Measurements from ENCODE around the gene ADGRL3.
A peak's percentile ranks its signal among the peaks of the same experiment; 100 is the strongest.

The ADGRL3 gene

GRCh38 chr4:61571761-61572559 lies 371.8 kb downstream of the ADGRL3 start:
- no peak for DNase-seq

- DNase-seq: no peak
Measured at GRCh38 chr4:61575796-61576195, 375.7 kb downstream of the ADGRL3 start.

- no peak for DNase-seq
Measured at GRCh38 chr4:61579786-61580185, 379.7 kb downstream of the ADGRL3 start.

- DNase-seq: no peak
Measured at GRCh38 chr4:61580721-61581377, 380.7 kb downstream of the ADGRL3 start.

- DNase-seq: no peak
Measured at GRCh38 chr4:61583696-61584095, 383.6 kb downstream of the ADGRL3 start.

- no peak for DNase-seq
Measured at GRCh38 chr4:61588621-61589402, 388.7 kb downstream of the ADGRL3 start.

- no peak for DNase-seq
Measured at GRCh38 chr4:61590881-61591280, 390.8 kb downstream of the ADGRL3 start.

GRCh38 chr4:61596606-61597340 lies 396.6 kb downstream of the ADGRL3 start:
- no peak for DNase-seq

- DNase-seq: no peak
Measured at GRCh38 chr4:61603086-61603485, 403.0 kb downstream of the ADGRL3 start.

GRCh38 chr4:61604054-61604453 lies 403.9 kb downstream of the ADGRL3 start:
- no peak for DNase-seq

- no peak for DNase-seq
Measured at GRCh38 chr4:61605984-61606383, 405.9 kb downstream of the ADGRL3 start.

GRCh38 chr4:61614231-61614630 lies 414.1 kb downstream of the ADGRL3 start:
- no peak for DNase-seq

- DNase-seq: no peak
Measured at GRCh38 chr4:61619528-61619927, 419.4 kb downstream of the ADGRL3 start.

- DNase-seq: no peak
Measured at GRCh38 chr4:61628282-61628681, 428.2 kb downstream of the ADGRL3 start.

- DNase-seq: no peak
Measured at GRCh38 chr4:61628727-61629126, 428.6 kb downstream of the ADGRL3 start.

GRCh38 chr4:61630548-61630947 lies 430.4 kb downstream of the ADGRL3 start:
- no peak for DNase-seq

- no peak for DNase-seq
Measured at GRCh38 chr4:61638591-61638990, 438.5 kb downstream of the ADGRL3 start.

GRCh38 chr4:61646746-61647350 lies 446.7 kb downstream of the ADGRL3 start:
- DNase-seq: peak in 1 of 2 experiments; percentile 38

- no peak for DNase-seq
Measured at GRCh38 chr4:61648264-61648663, 448.1 kb downstream of the ADGRL3 start.

GRCh38 chr4:61657016-61657415 lies 456.9 kb downstream of the ADGRL3 start:
- no peak for DNase-seq

- no peak for DNase-seq
Measured at GRCh38 chr4:61661960-61662359, 461.8 kb downstream of the ADGRL3 start.

- no peak for DNase-seq
Measured at GRCh38 chr4:61662362-61662761, 462.2 kb downstream of the ADGRL3 start.

- no peak for DNase-seq
Measured at GRCh38 chr4:61663310-61663709, 463.2 kb downstream of the ADGRL3 start.
